GM12878 (cell line): ENCODE measurements around the gene KLHL2. TPM values are rescaled to one million over a fixed set of nuclear protein-coding genes. Genes with fewer than 3 reads are reported as not detected.

Source experiments
- ATAC-seq: fragments of 200-7000 bp; cut with Tn5 transposase; 3 replicates; pipeline ENCODE4 v1.9.1; 2020; ENCODE audit warnings: mild to moderate bottlenecking, moderate library complexity
- BruUV-seq: library from RNA; stranded (reverse); fragments of 400-500 nt; replicated peaks from 2 replicates; lab custom pipeline; 2021; lab: Mats Ljungman, UMichigan
- CTCF ChIA-PET: fragments of 300-600 bp; sonication (Branson Sonifier 250); formaldehyde crosslinking; extraction: SDS; loops from one replicate; lab custom pipeline; 2021; ENCODE audit warnings: inconsistent platforms; lab: Yijun Ruan, JAX
- POLR2A ChIA-PET: fragments of 350-600 bp; formaldehyde crosslinking; extraction: SDS; loops from one replicate; lab custom pipeline; 2021; ENCODE audit warnings: inconsistent platforms; lab: Charles Lee
- RAD21 ChIA-PET: fragments of 300-600 bp; sonication (Branson Sonifier 250); formaldehyde crosslinking; loops from one replicate; lab custom pipeline; 2023; ENCODE audit warnings: antibody characterized with exemption; ENCODE audit not compliant: unreplicated experiment; lab: Charles Lee
- SMC1A ChIA-PET: fragments of 300-600 bp; sonication (Branson Sonifier 250); formaldehyde crosslinking; loops from one replicate; lab custom pipeline; 2023; ENCODE audit not compliant: unreplicated experiment, uncharacterized antibody; lab: Charles Lee
- DNase-seq: peaks from one replicate; pipeline ENCODE4 v3.0.0-alpha.2; 2011; ENCODE audit warnings: low read depth, low spot score
- FAIRE-seq: peaks from 3 replicates; lab custom pipeline; 2011; peaks lifted over from hg19 to GRCh38; lab: Jason Lieb, UNC
- H2AFZ ChIP-seq: 2 replicates; pipeline ENCODE4 v1.6.0; 2011; ENCODE audit warnings: low read depth, low read length, control low read depth; ENCODE audit not compliant: control insufficient read depth
- H3K27ac ChIP-seq: 2 replicates; pipeline ENCODE4 v1.5.1; 2011; ENCODE audit warnings: control low read depth; ENCODE audit not compliant: control insufficient read depth, insufficient read depth
- H3K27me3 ChIP-seq, 2 experiments: replicated peaks in 1 of 2; 2 replicates each; pipeline versions ENCODE4 v1.6.0 to v1.6.1; 2011; ENCODE audit warnings: low read length in 1 of 2; ENCODE audit not compliant: control insufficient read depth in 2 of 2, insufficient read depth in 2 of 2
- H3K36me3 ChIP-seq, 2 experiments: 2 replicates each; pipeline ENCODE4 v1.5.1; 2011; ENCODE audit warnings: low read length in 1 of 2; ENCODE audit not compliant: control insufficient read depth in 2 of 2, insufficient read depth in 2 of 2
- H3K4me1 ChIP-seq: 2 replicates; pipeline ENCODE4 v1.6.1; 2011; ENCODE audit warnings: mild to moderate bottlenecking, low read length, moderate library complexity, mixed read lengths; ENCODE audit not compliant: control insufficient read depth, insufficient read depth
- H3K4me2 ChIP-seq: 2 replicates; pipeline ENCODE4 v1.6.0; 2011; ENCODE audit warnings: control low read depth; ENCODE audit not compliant: control insufficient read depth, insufficient read depth
- H3K4me3 ChIP-seq: fragments of 200-600 bp; sonication (generic); 2 replicates; pipeline ENCODE4 v1.5.1; 2016
- H3K79me2 ChIP-seq: 2 replicates; pipeline ENCODE4 v1.6.0; 2011; ENCODE audit warnings: low read length; ENCODE audit not compliant: control insufficient read depth, insufficient read depth
- H3K9ac ChIP-seq: 2 replicates; pipeline ENCODE4 v1.8.0; 2011; ENCODE audit warnings: low read length, control low read depth, mixed read lengths; ENCODE audit not compliant: control insufficient read depth, insufficient read depth
- H3K9me3 ChIP-seq: replicated peaks from 3 replicates; pipeline ENCODE4 v1.5.1; 2011; ENCODE audit warnings: mild to moderate bottlenecking, low read length; ENCODE audit not compliant: control insufficient read depth, insufficient read depth
- H4K20me1 ChIP-seq: 2 replicates; pipeline ENCODE4 v1.6.0; 2011; ENCODE audit not compliant: control insufficient read depth, insufficient read depth
- IRF4 ChIP-seq: IDR thresholded peaks from 2 replicates; pipeline ENCODE4 v1.6.1; 2011; ENCODE audit warnings: low read depth, low read length
- NR2C2 ChIP-seq: IDR thresholded peaks from 2 replicates; pipeline ENCODE4 v1.6.1; 2011; ENCODE audit warnings: borderline replicate concordance, low read depth; ENCODE audit not compliant: control insufficient read depth, insufficient read length
- POLR2AphosphoS2 ChIP-seq: IDR thresholded peaks from 2 replicates; pipeline ENCODE4 v1.6.1; 2011; ENCODE audit warnings: low read depth, mild to moderate bottlenecking, low read length, improper control_type of control experiment, moderate library complexity
- TCF3 ChIP-seq: IDR thresholded peaks from 2 replicates; pipeline ENCODE4 v1.6.1; 2012; ENCODE audit warnings: low read depth, mild to moderate bottlenecking, low read length, borderline replicate concordance; ENCODE audit not compliant: insufficient read depth
- ZNF207 ChIP-seq: fragments of 450-650 bp; IDR thresholded peaks from 2 replicates; pipeline ENCODE4 v1.6.1; 2014; ENCODE audit warnings: antibody characterized with exemption, mild to moderate bottlenecking, borderline replicate concordance
- WGBS: methylation state at CpG from one replicate; pipeline ENCODE4 v1.1.6; 2016; ENCODE audit warnings: low lambda C conversion rate; ENCODE audit not compliant: insufficient replicate concordance, insufficient coverage; ENCODE audit errors: missing lambda C conversion rate; 5-methylcytosine and 5-hydroxymethylcytosine counted together
- in situ Hi-C: fragments of 300-500 bp; cut with MboI; formaldehyde crosslinking; loops from 9 replicates; pipeline ENCODE4 v1.14.3; 2018; ENCODE audit warnings: mixed read lengths
- intact Hi-C: fragments of 100-400 bp; cut with micrococcal nuclease; formaldehyde crosslinking; loops from one replicate; pipeline ENCODE4 v1.14.2; 2022; ENCODE audit not compliant: unreplicated experiment
- polyA plus RNA-seq, 11 experiments: library from polyadenylated mRNA; depleted of rRNA in 4 of 11; unstranded in 6 of 11; stranded (reverse) in 5 of 11; fragments of >200 nt; fragmentation: Nextera tagmentation in 4 of 11; fragmentation: Illumina TruSeq in 1 of 11; extraction: Ambion mirVana in 4 of 11; extraction: Trizol in 1 of 11; gene quantifications; 1 replicate in 1 of 11; 2 replicates in 10 of 11; pipeline versions ENCODE4 v1.2.1 to v1.2.3, GENCODE V29; 2011 to 2016; ENCODE audit warnings: inconsistent platforms in 2 of 11, missing spikeins in 2 of 11, low read depth in 1 of 11
- total RNA-seq, 4 experiments: library from RNA; depleted of rRNA in 3 of 4; stranded (reverse); fragments of >200 nt in 3 of 4; fragmentation: Illumina TruSeq in 1 of 4; extraction: Trizol in 1 of 4; gene quantifications; 2 replicates each; pipeline versions ENCODE4 v1.2.1 to v1.2.3, GENCODE V29; 2013 to 2021
- TF ChIP-seq, protein P1 (sequence below): fragments of 150-350 bp; IDR thresholded peaks from 2 replicates; pipeline ENCODE4 v1.6.1; 2014; ENCODE audit warnings: mild to moderate bottlenecking, low read depth, low read length
- TF ChIP-seq, protein P2 (sequence below): fragments of 150-350 bp; IDR thresholded peaks from 2 replicates; pipeline ENCODE4 v1.6.1; 2016; ENCODE audit warnings: low read depth, low read length
- TF ChIP-seq, protein P3 (sequence below): fragments of 450-650 bp; formaldehyde crosslinking; IDR thresholded peaks from 2 replicates; pipeline ENCODE4 v1.5.0; 2022; ENCODE audit warnings: mild to moderate bottlenecking, missing genetic modification characterization

KLHL2 gene
- total and polyA plus RNA-seq, 10 of the 15 experiments (the other 5 are each of a cell fraction or from before 2014, with no cell fraction given) = 4.8 to 22.8 (median 12.9) TPM

DNA sequence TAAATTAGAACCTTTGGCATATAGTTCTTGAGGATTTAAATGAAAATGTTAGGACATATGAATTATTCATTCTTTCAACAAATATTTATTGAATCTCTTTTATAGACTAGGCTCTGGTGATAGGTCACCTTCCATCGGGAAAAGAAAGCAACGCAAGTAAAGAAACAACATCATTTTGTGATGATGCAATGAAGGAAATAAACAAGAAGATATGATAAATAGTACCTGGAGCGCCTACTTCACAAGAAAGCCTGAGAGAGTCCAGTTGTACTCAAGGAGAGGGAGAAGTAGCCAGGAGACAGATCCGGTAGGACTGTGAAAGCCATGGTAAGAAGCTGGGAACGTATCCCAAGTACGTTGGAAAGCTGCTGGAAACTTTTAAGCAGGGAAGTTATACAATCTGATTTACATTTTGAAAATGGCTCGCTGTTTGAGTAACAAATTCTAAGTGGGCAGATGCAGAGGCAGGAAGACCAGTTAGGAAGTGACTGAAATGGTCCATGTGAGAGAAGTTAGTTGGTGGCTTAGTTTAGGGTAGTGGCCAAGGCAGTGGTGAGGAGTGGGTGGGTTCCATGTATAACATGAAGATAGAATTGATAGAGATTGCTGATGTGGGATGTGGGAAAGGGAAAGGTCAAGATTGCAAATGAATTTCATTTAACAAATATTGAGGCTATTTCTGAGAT, 153.8 kb downstream of the KLHL2 start:
- Histone ChIP-seq H3K4me1 (no peaks in the 10 kb centered on the region), H3K4me2 (no peak overlapping the region), H3K9me3 (no peaks in the 10 kb centered on the region), H3K4me3 (no peak overlapping the region), H3K9ac (no peak overlapping the region), H4K20me1 (no peaks in the 10 kb centered on the region), H3K79me2 (no peaks in the 10 kb centered on the region), H3K27ac (no peak overlapping the region), H3K36me3 (no peaks in the 10 kb centered on the region), H2AFZ (no peak overlapping the region), H3K27me3 (peaks cover 2 to 9% of the 10 kb centered on the region in 2 experiments; a peak in 2 of 4 replicates)
- RAD21 ChIA-PET = no interaction called here
- WGBS = 39% methylated on average over 7 of the region's 7 CpGs
- POLR2A ChIA-PET = no interaction called here
- in situ Hi-C loops (no loop called here), intact Hi-C loops (no loop called here)
- SMC1A ChIA-PET = interaction anchor here (1.6 kb wide), 1 partner anchor 230 kb away, joined by 5 read pairs; no protein-coding TSS in a partner anchor
- no TSS peak for BruUV-seq
- no peak for DNase-seq
- ATAC-seq = no peak
- FAIRE-seq = no peak
- TF ChIP-seq, protein P1, sequence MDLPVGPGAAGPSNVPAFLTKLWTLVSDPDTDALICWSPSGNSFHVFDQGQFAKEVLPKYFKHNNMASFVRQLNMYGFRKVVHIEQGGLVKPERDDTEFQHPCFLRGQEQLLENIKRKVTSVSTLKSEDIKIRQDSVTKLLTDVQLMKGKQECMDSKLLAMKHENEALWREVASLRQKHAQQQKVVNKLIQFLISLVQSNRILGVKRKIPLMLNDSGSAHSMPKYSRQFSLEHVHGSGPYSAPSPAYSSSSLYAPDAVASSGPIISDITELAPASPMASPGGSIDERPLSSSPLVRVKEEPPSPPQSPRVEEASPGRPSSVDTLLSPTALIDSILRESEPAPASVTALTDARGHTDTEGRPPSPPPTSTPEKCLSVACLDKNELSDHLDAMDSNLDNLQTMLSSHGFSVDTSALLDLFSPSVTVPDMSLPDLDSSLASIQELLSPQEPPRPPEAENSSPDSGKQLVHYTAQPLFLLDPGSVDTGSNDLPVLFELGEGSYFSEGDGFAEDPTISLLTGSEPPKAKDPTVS = no peak
- no peak for TF ChIP-seq TCF3
- TF ChIP-seq NR2C2 = no peak
- TF ChIP-seq IRF4 = no peak
- TF ChIP-seq, protein P2, sequence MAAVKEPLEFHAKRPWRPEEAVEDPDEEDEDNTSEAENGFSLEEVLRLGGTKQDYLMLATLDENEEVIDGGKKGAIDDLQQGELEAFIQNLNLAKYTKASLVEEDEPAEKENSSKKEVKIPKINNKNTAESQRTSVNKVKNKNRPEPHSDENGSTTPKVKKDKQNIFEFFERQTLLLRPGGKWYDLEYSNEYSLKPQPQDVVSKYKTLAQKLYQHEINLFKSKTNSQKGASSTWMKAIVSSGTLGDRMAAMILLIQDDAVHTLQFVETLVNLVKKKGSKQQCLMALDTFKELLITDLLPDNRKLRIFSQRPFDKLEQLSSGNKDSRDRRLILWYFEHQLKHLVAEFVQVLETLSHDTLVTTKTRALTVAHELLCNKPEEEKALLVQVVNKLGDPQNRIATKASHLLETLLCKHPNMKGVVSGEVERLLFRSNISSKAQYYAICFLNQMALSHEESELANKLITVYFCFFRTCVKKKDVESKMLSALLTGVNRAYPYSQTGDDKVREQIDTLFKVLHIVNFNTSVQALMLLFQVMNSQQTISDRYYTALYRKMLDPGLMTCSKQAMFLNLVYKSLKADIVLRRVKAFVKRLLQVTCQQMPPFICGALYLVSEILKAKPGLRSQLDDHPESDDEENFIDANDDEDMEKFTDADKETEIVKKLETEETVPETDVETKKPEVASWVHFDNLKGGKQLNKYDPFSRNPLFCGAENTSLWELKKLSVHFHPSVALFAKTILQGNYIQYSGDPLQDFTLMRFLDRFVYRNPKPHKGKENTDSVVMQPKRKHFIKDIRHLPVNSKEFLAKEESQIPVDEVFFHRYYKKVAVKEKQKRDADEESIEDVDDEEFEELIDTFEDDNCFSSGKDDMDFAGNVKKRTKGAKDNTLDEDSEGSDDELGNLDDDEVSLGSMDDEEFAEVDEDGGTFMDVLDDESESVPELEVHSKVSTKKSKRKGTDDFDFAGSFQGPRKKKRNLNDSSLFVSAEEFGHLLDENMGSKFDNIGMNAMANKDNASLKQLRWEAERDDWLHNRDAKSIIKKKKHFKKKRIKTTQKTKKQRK = no peak
- no peak for TF ChIP-seq POLR2AphosphoS2
- TF ChIP-seq, protein P3, sequence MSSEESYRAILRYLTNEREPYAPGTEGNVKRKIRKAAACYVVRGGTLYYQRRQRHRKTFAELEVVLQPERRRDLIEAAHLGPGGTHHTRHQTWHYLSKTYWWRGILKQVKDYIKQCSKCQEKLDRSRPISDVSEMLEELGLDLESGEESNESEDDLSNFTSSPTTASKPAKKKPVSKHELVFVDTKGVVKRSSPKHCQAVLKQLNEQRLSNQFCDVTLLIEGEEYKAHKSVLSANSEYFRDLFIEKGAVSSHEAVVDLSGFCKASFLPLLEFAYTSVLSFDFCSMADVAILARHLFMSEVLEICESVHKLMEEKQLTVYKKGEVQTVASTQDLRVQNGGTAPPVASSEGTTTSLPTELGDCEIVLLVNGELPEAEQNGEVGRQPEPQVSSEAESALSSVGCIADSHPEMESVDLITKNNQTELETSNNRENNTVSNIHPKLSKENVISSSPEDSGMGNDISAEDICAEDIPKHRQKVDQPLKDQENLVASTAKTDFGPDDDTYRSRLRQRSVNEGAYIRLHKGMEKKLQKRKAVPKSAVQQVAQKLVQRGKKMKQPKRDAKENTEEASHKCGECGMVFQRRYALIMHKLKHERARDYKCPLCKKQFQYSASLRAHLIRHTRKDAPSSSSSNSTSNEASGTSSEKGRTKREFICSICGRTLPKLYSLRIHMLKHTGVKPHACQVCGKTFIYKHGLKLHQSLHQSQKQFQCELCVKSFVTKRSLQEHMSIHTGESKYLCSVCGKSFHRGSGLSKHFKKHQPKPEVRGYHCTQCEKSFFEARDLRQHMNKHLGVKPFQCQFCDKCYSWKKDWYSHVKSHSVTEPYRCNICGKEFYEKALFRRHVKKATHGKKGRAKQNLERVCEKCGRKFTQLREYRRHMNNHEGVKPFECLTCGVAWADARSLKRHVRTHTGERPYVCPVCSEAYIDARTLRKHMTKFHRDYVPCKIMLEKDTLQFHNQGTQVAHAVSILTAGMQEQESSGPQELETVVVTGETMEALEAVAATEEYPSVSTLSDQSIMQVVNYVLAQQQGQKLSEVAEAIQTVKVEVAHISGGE (CRISPR knock-in tag) = no peak
- no peak for TF ChIP-seq ZNF207
- CTCF ChIA-PET = interaction anchor here (1.6 to 2.4 kb wide), 2 partner anchors 10 to 25 kb away, joined by 4 to 11 read pairs; no protein-coding TSS in a partner anchor
